OCI-LY7 (cell line): ENCODE results near the gene PLVAP. TPM values are rescaled to one million over a fixed set of nuclear protein-coding genes. Genes with fewer than 3 reads are reported as not detected.

ENCODE experiments used
- BruUV-seq: library from RNA; stranded (reverse); fragments of 400-500 nt; replicated peaks from 2 replicates; lab custom pipeline; 2021; lab: Mats Ljungman, UMichigan
- CTCF ChIA-PET: fragments of 300-600 bp; sonication (Branson Sonifier 250); formaldehyde crosslinking; loops from one replicate; lab custom pipeline; 2022; ENCODE audit warnings: antibody characterized with exemption; ENCODE audit not compliant: unreplicated experiment; lab: Charles Lee
- POLR2A ChIA-PET: fragments of 300-600 bp; sonication (Branson Sonifier 250); formaldehyde crosslinking; loops from one replicate; lab custom pipeline; 2022; ENCODE audit warnings: antibody characterized with exemption; lab: Charles Lee
- DNase-seq: peaks from one replicate; pipeline ENCODE4 v3.0.0-alpha.2; 2015; ENCODE audit warnings: low spot score
- H2AFZ ChIP-seq: fragments of 200-600 bp; sonication (generic), shearing (Covaris generic); 2 replicates; pipeline ENCODE4 v1.6.1; 2014; ENCODE audit warnings: mild to moderate bottlenecking, antibody characterized with exemption, low read length, moderate library complexity
- H3K27ac ChIP-seq: fragments of 200-600 bp; sonication (generic); 2 replicates; pipeline ENCODE4 v1.5.1; 2014; ENCODE audit warnings: mixed run types, low read depth, mild to moderate bottlenecking, moderate library complexity, low read length, inconsistent platforms; ENCODE audit not compliant: poor library complexity, severe bottlenecking
- H3K36me3 ChIP-seq: fragments of 200-600 bp; sonication (generic); 2 replicates; pipeline ENCODE4 v1.6.1; 2014; ENCODE audit warnings: mild to moderate bottlenecking, antibody characterized with exemption, low read length, moderate library complexity, mixed read lengths; ENCODE audit not compliant: insufficient read depth
- H3K4me1 ChIP-seq: fragments of 200-600 bp; sonication (generic); 2 replicates; pipeline ENCODE4 v1.5.1; 2014; ENCODE audit warnings: mild to moderate bottlenecking, low read length; ENCODE audit not compliant: insufficient read depth, poor library complexity, severe bottlenecking
- H3K4me2 ChIP-seq: fragments of 200-600 bp; sonication (generic); 2 replicates; pipeline ENCODE4 v1.6.1; 2014; ENCODE audit warnings: mild to moderate bottlenecking, low read length
- H3K4me3 ChIP-seq: fragments of 200-600 bp; sonication (generic); 2 replicates; pipeline ENCODE4 v1.5.1; 2014; ENCODE audit warnings: mild to moderate bottlenecking, low read depth, low read length; ENCODE audit not compliant: poor library complexity, severe bottlenecking
- H3K79me2 ChIP-seq: fragments of 200-600 bp; sonication (generic); 2 replicates; pipeline ENCODE4 v1.6.1; 2016; ENCODE audit warnings: low read depth, mild to moderate bottlenecking, low read length, moderate library complexity, mixed read lengths; ENCODE audit not compliant: insufficient read depth
- H3K9me2 ChIP-seq: fragments of 200-600 bp; sonication (generic); 2 replicates; pipeline ENCODE4 v1.6.1; 2016; ENCODE audit warnings: mild to moderate bottlenecking, low read length, mixed read lengths; ENCODE audit not compliant: insufficient read depth
- H3K9me3 ChIP-seq: fragments of 200-600 bp; sonication (generic); 2 replicates; pipeline ENCODE4 v1.6.1; 2014; ENCODE audit warnings: mild to moderate bottlenecking, mixed run types, low read length, mixed read lengths
- H4K20me1 ChIP-seq: fragments of 200-600 bp; sonication (generic); 2 replicates; pipeline ENCODE4 v1.6.1; 2014; ENCODE audit warnings: mild to moderate bottlenecking, antibody characterized with exemption, low read length, moderate library complexity, mixed read lengths; ENCODE audit not compliant: insufficient read depth
- CTCF ChIP-seq: fragments of 200-600 bp; sonication (generic); conservative IDR thresholded peaks from 2 replicates; pipeline ENCODE4 v1.5.1; 2014; ENCODE audit warnings: mild to moderate bottlenecking, antibody characterized with exemption, low read length, moderate library complexity, mixed read lengths
- EZH2phosphoT487 ChIP-seq: fragments of 200-600 bp; sonication (generic); IDR thresholded peaks from 2 replicates; pipeline ENCODE4 v1.6.1; 2018; ENCODE audit warnings: low read depth, borderline replicate concordance, mild to moderate bottlenecking, mixed run types, antibody characterized with exemption, low read length, moderate library complexity, mixed read lengths
- intact Hi-C: fragments of 100-400 bp; cut with micrococcal nuclease; formaldehyde crosslinking; loops from one replicate; pipeline ENCODE4 v1.10.0; 2022; ENCODE audit not compliant: unreplicated experiment
- total RNA-seq, 2 experiments: library from RNA; depleted of rRNA in 1 of 2; stranded (reverse); fragments of >200 nt in 1 of 2; shearing (Covaris generic) in 1 of 2; gene quantifications; 2 replicates each; pipeline ENCODE4 v1.2.3, GENCODE V29; 2014 to 2022

PLVAP gene
- total RNA-seq, 2 experiments from 2014 or later, result 0.16 to 1.5 TPM

GRCh38 chr19:17404015-17404414, 26.9 kb upstream of the PLVAP start:
- no TSS peak for BruUV-seq
- intact Hi-C loops, result no loop called here
- Histone ChIP-seq H3K27ac (peak overlapping the region; percentile 93), H3K9me2 (no peaks in the 10 kb centered on the region), H3K4me3 (peak overlapping the region; percentile 90), H3K4me1 (peaks cover 22% of the 10 kb centered on the region), H3K4me2 (peak overlapping the region; percentile 86), H2AFZ (no peak overlapping the region), H3K36me3 (peaks cover 37% of the 10 kb centered on the region), H4K20me1 (0 out of 2 replicates have a peak, but pooled peaks cover 3% of the 10 kb centered on the region), H3K9me3 (no peaks in the 10 kb centered on the region), H3K79me2 (peaks cover 56% of the 10 kb centered on the region)
- CTCF ChIA-PET, result interaction anchor here (0.6 kb wide), 1 partner anchor 800 kb away, joined by 3 read pairs; no protein-coding TSS in a partner anchor
- no peak for DNase-seq
- TF ChIP-seq EZH2phosphoT487, result no peak
- TF ChIP-seq CTCF, result no peak
- POLR2A ChIA-PET, result interaction anchor here (0.6 kb wide), 2 partner anchors 9 to 636 kb away, joined by 3 to 4 read pairs; no protein-coding TSS in a partner anchor

GRCh38 chr19:17402982-17403855, 26.1 kb upstream of the PLVAP start:
- intact Hi-C loops, result no loop called here
- DNase-seq, result peak; percentile 56
- TF ChIP-seq CTCF, result no peak
- TF ChIP-seq EZH2phosphoT487, result no peak
- BruUV-seq, result TSS peak; percentile 90
- Histone ChIP-seq H2AFZ (no peak overlapping the region), H3K79me2 (peaks cover 48% of the 10 kb centered on the region), H4K20me1 (0 out of 2 replicates have a peak, but pooled peaks cover 3% of the 10 kb centered on the region), H3K4me3 (peak overlapping the region; percentile 90), H3K36me3 (peaks cover 45% of the 10 kb centered on the region), H3K4me1 (peaks cover 15% of the 10 kb centered on the region), H3K27ac (peak overlapping the region; percentile 93), H3K4me2 (peak overlapping the region; percentile 86), H3K9me2 (no peaks in the 10 kb centered on the region), H3K9me3 (no peaks in the 10 kb centered on the region)
- POLR2A ChIA-PET, result interaction anchor here (0.5 to 1.0 kb wide), 4 partner anchors 9 to 305 kb away, joined by 3 to 7 read pairs (median 3); no protein-coding TSS in a partner anchor
- CTCF ChIA-PET, result interaction anchor here (0.6 kb wide), 1 partner anchor 799 kb away, joined by 3 read pairs; no protein-coding TSS in a partner anchor
